ENCODE measurements around the gene SMG6. TPM values are rescaled to one million over a fixed set of nuclear protein-coding genes. Genes with fewer than 3 reads are reported as not detected.

SMG6 gene
- total and polyA plus RNA-seq, 2 donors (not counting 1 experiment from before 2014, with no cell fraction given): 10.6 to 35.5 TPM

- CTCF ChIA-PET: interaction anchor here (0.8 kb wide), 1 partner anchor 134 kb away, joined by 3 read pairs; no protein-coding TSS in a partner anchor
- intact Hi-C loops (cut with micrococcal nuclease): no loop called here
These were observed 111.1 kb downstream of the SMG6 start for GRCh38 chr17:2192367-2193057.

More at GRCh38 chr17:2192367-2193057, 111.1 kb downstream of the SMG6 start:
- Histone ChIP-seq H3K27me3 (replicated peaks in 1 of 4; ENCODE audit: control extremely low read depth in 1 of 4, control insufficient read depth in 3 of 4, insufficient read depth in 4 of 4, low read length in 3 of 4) (no peaks in the 10 kb centered on the region), H4K20me1 (ENCODE audit: control insufficient read depth, insufficient read depth, low read length, poor library complexity, severe bottlenecking) (peaks cover 11% of the 10 kb centered on the region), H3K36me3 (replicated peaks in 1 of 2; ENCODE audit: control extremely low read depth in 1 of 2, control insufficient read depth in 1 of 2, extremely low read depth in 1 of 2, insufficient read depth in 2 of 2, low read length in 1 of 2) (peaks cover 0 to 13% of the 10 kb centered on the region in 2 experiments), H3K4me1 (ENCODE audit: control insufficient read depth in 2 of 2, insufficient read depth in 2 of 2, low read length in 2 of 2) (peaks cover 6 to 15% of the 10 kb centered on the region in 2 donors), H3K9me3 (ENCODE audit: control extremely low read depth in 1 of 3, control insufficient read depth in 2 of 3, insufficient read depth in 1 of 3, low read length in 2 of 3) (no peaks in the 10 kb centered on the region), H3K79me2 (ENCODE audit: control insufficient read depth, insufficient read depth, low read length) (no peaks in the 10 kb centered on the region), H2AFZ (ENCODE audit: insufficient read depth, low read depth, low read length, poor library complexity, severe bottlenecking) (no peak overlapping the region), H3K27ac (ENCODE audit: low read length in 2 of 2) (peak overlapping the region in 1 of 2 donors; percentile 8), H3K9ac (ENCODE audit: low read length) (peak overlapping the region; percentile 7), H3K4me2 (replicated peaks; ENCODE audit: low read depth, low read length, poor library complexity, severe bottlenecking) (no peak overlapping the region), H3K4me3 (ENCODE audit: control extremely low read depth in 1 of 5, extremely low read depth in 1 of 5, insufficient read depth in 1 of 5, low read depth in 2 of 5, low read length in 4 of 5) (no peak overlapping the region)
- no peak overlapping the region for H3K4me3 Mint-ChIP-seq
- TF ChIP-seq CTCF (IDR thresholded peaks at IDR 0.05): no peak
- no peak for TF ChIP-seq EZH2 (IDR thresholded peaks at IDR 0.05; ENCODE audit: borderline replicate concordance, insufficient read depth, low read depth, low read length, poor library complexity, severe bottlenecking)
- H3K27me3 Mint-ChIP-seq: no peaks in the 10 kb centered on the region
- 16% methylated on average over 5 of the region's 7 CpGs for WGBS (ENCODE audit: insufficient coverage)
- H3K9me3 Mint-ChIP-seq (ENCODE audit: insufficient read depth): no peaks in the 10 kb centered on the region
- H3K27ac Mint-ChIP-seq: no peak overlapping the region
- H3K4me1 Mint-ChIP-seq: peaks cover 24% of the 10 kb centered on the region
- DNase-seq: no peak
- peak; percentile 31 for ATAC-seq (ENCODE audit: low read depth)
- POLR2A ChIA-PET: no interaction called here

All from B cell (primary cell).